HFFc6 (cell line): ENCODE results near the gene IMMP1L. TPM values are rescaled to one million over a fixed set of nuclear protein-coding genes. Genes with fewer than 3 reads are reported as not detected.

ENCODE experiments used
- DNase-seq: peaks from one replicate; pipeline ENCODE4 v3.0.0-alpha.2; 2018
- H3K27ac Mint-ChIP-seq: 2 replicates; pipeline ENCODE4 v1.8.0; 2020; ENCODE audit warnings: mild to moderate bottlenecking, mixed read lengths
- H3K27me3 Mint-ChIP-seq: 2 replicates; pipeline ENCODE4 v1.8.0; 2021; ENCODE audit warnings: mild to moderate bottlenecking, moderate library complexity, mixed read lengths; ENCODE audit not compliant: insufficient read depth
- H3K36me3 Mint-ChIP-seq: 2 replicates; pipeline ENCODE4 v1.8.0; 2021; ENCODE audit warnings: low read depth, mixed read lengths
- H3K4me1 Mint-ChIP-seq: 2 replicates; pipeline ENCODE4 v1.8.0; 2020; ENCODE audit warnings: low read depth, mixed read lengths
- H3K4me3 Mint-ChIP-seq: 2 replicates; pipeline ENCODE4 v1.8.0; 2020; ENCODE audit warnings: mild to moderate bottlenecking, moderate library complexity, mixed read lengths
- H3K9me3 Mint-ChIP-seq: 2 replicates; pipeline ENCODE4 v1.8.0; 2020; ENCODE audit warnings: mild to moderate bottlenecking, mixed read lengths
- total RNA-seq, 6 experiments: library from RNA; stranded (reverse); fragmentation: NEBNext Ultra II Directional; extraction: Animal tissue kit (Norgen Biotek cat#: 25700); gene quantifications; 2 replicates in 1 of 6; 3 replicates in 5 of 6; pipeline ENCODE4 v1.2.3, GENCODE V29; 2021
- TF ChIP-seq, protein P1 (sequence below): fragments of 200-600 bp; sonication (generic); IDR thresholded peaks from 2 replicates; pipeline ENCODE4 v1.5.0; 2021; ENCODE audit warnings: antibody characterized with exemption, mild to moderate bottlenecking

Gene IMMP1L
- total RNA-seq, 6 experiments from 2014 or later = 11.5 to 18.3 (median 14.5) TPM

DNA sequence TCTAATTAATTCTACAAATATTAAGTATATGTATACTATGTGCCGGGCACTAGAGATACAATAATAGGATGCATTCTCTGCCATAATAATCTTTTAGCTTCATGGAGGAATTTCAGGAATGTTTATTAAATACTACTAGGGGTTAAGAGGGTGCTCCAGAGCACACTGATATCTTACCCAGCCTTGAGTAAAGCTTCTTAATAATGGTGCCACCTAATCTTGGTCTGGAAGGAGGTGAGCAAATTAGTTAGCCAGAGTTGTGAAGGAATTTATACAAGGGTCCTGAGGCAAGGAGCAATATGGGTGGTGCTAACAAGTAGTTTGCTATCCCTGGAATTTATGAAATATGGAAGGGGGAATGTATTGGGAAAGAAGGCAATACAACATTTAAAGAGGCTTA is 21.9 kb upstream of the IMMP1L start:
- Mint-ChIP-seq H3K36me3 (no peaks in the 10 kb centered on the region), H3K4me3 (no peak overlapping the region), H3K4me1 (no peaks in the 10 kb centered on the region; the same call in 1 of the 2 replicates), H3K27me3 (no peaks in the 10 kb centered on the region), H3K27ac (no peak overlapping the region), H3K9me3 (no peaks in the 10 kb centered on the region)
- TF ChIP-seq, protein P1, sequence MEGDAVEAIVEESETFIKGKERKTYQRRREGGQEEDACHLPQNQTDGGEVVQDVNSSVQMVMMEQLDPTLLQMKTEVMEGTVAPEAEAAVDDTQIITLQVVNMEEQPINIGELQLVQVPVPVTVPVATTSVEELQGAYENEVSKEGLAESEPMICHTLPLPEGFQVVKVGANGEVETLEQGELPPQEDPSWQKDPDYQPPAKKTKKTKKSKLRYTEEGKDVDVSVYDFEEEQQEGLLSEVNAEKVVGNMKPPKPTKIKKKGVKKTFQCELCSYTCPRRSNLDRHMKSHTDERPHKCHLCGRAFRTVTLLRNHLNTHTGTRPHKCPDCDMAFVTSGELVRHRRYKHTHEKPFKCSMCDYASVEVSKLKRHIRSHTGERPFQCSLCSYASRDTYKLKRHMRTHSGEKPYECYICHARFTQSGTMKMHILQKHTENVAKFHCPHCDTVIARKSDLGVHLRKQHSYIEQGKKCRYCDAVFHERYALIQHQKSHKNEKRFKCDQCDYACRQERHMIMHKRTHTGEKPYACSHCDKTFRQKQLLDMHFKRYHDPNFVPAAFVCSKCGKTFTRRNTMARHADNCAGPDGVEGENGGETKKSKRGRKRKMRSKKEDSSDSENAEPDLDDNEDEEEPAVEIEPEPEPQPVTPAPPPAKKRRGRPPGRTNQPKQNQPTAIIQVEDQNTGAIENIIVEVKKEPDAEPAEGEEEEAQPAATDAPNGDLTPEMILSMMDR = no peak
- DNase-seq = no peak

DNA sequence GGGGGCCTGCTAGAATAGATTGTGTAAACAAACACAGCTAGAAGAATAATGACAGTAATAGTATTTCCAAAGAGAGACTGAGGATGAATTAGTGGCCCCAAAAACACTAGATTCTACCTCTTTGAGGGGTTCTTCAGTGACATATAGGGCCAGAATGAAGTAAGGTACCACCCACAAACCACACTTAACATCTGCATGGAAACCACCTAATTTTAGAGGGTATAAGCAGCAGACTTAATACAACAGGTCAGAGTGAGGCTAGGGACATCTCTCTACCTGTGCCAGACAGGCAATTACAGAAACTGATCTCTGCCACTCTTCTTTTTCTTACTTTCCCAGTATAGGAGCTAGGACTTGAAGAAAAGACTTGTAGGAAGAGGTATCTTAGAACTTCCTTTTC is 20.3 kb upstream of the IMMP1L start:
- DNase-seq = no peak
- no peaks in the 10 kb centered on the region for H3K9me3 Mint-ChIP-seq
- H3K27me3 Mint-ChIP-seq = no peaks in the 10 kb centered on the region
- H3K27ac Mint-ChIP-seq = no peak overlapping the region
- H3K4me1 Mint-ChIP-seq = no peaks in the 10 kb centered on the region; the same call in 1 of the 2 replicates
- no peak overlapping the region for H3K4me3 Mint-ChIP-seq
- no peaks in the 10 kb centered on the region for H3K36me3 Mint-ChIP-seq
- TF ChIP-seq, protein P1 = no peak

DNA sequence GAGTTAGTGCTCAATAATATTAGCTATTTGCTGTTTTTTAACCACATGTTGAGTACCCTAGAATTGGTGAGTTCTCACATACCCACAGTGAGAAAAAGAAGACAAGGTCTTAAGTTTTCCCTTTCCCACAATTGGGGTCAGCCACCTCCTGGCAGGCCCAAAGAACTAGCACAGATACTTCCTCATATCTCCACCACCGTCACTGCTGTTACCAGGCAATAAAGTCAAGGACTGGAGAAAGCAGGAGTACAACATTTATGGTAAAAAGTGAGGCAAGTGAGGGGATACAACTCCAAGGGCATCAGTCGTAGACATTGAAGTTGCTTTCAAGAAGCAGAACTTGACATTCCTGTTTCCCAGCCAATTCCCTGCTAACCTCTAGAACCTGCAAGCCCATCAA is 19.8 kb upstream of the IMMP1L start:
- Mint-ChIP-seq H3K27me3 (no peaks in the 10 kb centered on the region), H3K4me1 (no peaks in the 10 kb centered on the region; the same call in 1 of the 2 replicates), H3K9me3 (no peaks in the 10 kb centered on the region), H3K36me3 (no peaks in the 10 kb centered on the region), H3K4me3 (no peak overlapping the region), H3K27ac (no peak overlapping the region)
- TF ChIP-seq, protein P1 = no peak
- DNase-seq = no peak

DNA sequence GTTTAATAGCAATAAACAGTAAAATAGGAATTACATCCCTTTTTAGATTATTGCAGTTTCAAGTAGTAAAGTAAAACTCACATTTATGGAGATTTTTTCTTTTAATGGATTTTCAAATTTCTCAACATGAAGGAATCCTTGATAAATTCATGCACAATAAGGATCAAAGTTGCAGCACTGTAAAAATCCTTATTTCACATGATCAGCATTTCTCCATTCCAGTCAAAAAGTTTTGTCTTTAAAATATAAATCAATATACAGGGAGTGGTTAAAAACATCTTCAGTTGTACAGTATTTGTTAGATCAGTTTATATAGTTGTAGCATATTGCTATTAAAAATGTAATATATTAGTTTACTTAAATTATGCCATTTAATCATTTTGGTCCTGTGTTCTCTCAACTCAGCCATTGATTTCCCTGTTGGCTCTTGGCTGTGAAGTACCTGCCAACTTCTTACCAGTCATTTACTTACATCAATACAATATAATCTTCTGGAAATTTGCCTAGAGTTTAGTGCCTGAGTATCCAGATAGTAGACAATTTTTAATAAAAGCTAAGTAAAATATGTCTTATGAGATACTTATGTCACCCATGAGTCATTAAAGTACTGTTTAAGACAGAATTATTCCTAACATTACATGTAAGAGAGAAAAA is 12.2 kb upstream of the IMMP1L start:
- H3K4me3 Mint-ChIP-seq = no peak overlapping the region

DNA sequence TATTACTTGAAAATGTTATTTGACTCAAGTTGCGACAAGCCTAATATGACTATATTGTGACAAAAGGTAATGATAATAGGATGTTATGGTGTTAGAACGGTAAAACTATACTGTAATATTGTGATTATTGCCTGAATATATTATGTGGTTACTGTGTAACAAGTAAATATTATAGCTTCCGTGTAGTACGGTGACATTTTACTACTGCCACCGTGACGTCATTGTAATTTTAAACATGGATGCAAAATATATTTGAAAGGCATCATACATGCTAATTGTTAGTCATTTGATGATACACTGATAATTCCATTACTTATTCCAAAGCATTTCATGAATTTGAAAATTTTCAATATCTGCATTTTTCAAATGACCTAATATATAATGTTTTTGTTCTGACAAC is 2.7 kb upstream of the IMMP1L start:
- no peak overlapping the region for H3K27ac Mint-ChIP-seq
- no peak for DNase-seq
- peaks cover 31% of the 10 kb centered on the region for H3K4me1 Mint-ChIP-seq
- TF ChIP-seq, protein P1 = no peak
- no peaks in the 10 kb centered on the region for H3K9me3 Mint-ChIP-seq
- H3K36me3 Mint-ChIP-seq = no peaks in the 10 kb centered on the region
- no peak overlapping the region for H3K4me3 Mint-ChIP-seq
- peaks cover 2% of the 10 kb centered on the region; the same call in 1 of the 2 replicates for H3K27me3 Mint-ChIP-seq

More for the DNA sequence above, 12.2 kb upstream of the IMMP1L start:
- TF ChIP-seq, protein P1 = no peak
- no peak for DNase-seq
- no peaks in the 10 kb centered on the region for H3K36me3 Mint-ChIP-seq
- no peaks in the 10 kb centered on the region for H3K27me3 Mint-ChIP-seq
- H3K4me1 Mint-ChIP-seq = no peaks in the 10 kb centered on the region
- no peaks in the 10 kb centered on the region for H3K9me3 Mint-ChIP-seq
- H3K27ac Mint-ChIP-seq = no peak overlapping the region
